Gastrocnemius medialis (tissue), 4 donors: ENCODE data around the gene TANGO6.

ENCODE experiments used
- POLR2A ChIP-seq, 2 donors: fragments of 450-650 bp; IDR thresholded peaks; one replicate each; pipeline ENCODE4 v1.6.1; 2017; ENCODE audit warnings: antibody characterized with exemption in 2 of 2, mild to moderate bottlenecking in 2 of 2, moderate library complexity in 2 of 2
- TF ChIP-seq, protein P1 (sequence below), 5 experiments: fragments of 450-650 bp in 3 of 5; fragments of 200-600 bp in 2 of 5; sonication (generic) in 2 of 5; IDR thresholded peaks in 4 of 5; conservative IDR thresholded peaks in 1 of 5; 1 replicate in 4 of 5; 2 replicates in 1 of 5; pipeline ENCODE4 v1.5.1; 2016 to 2019; ENCODE audit warnings: antibody characterized with exemption in 5 of 5, mild to moderate bottlenecking in 3 of 5, moderate library complexity in 3 of 5

DNA sequence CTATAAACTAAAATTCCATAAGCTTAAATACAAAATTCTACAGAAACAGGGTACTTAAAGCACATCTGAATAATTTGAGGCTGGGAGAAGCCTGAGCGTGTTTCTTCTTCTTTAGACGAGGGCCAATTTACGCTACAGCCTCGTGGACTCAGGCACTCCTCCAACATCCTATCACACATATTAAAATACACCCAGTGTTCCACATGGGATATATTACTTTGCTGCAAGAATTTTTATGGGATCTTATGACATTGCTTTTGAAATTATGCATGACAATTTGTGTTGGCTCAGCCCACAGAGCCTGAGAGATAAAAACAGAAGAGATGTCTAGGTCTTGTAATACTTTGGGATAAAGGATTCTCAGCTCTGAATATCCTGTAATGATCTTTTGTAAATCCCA is 3.5 kb upstream of the TANGO6 start:
- no peak for TF ChIP-seq POLR2A (IDR thresholded peaks at IDR 0.05)
- TF ChIP-seq, protein P1, sequence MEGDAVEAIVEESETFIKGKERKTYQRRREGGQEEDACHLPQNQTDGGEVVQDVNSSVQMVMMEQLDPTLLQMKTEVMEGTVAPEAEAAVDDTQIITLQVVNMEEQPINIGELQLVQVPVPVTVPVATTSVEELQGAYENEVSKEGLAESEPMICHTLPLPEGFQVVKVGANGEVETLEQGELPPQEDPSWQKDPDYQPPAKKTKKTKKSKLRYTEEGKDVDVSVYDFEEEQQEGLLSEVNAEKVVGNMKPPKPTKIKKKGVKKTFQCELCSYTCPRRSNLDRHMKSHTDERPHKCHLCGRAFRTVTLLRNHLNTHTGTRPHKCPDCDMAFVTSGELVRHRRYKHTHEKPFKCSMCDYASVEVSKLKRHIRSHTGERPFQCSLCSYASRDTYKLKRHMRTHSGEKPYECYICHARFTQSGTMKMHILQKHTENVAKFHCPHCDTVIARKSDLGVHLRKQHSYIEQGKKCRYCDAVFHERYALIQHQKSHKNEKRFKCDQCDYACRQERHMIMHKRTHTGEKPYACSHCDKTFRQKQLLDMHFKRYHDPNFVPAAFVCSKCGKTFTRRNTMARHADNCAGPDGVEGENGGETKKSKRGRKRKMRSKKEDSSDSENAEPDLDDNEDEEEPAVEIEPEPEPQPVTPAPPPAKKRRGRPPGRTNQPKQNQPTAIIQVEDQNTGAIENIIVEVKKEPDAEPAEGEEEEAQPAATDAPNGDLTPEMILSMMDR (IDR thresholded peaks at IDR 0.05 in 4 of 5, conservative IDR thresholded peaks at IDR 0.05 in 1 of 5), result no peak
